Measurements from ENCODE around the gene DGKG.

The DGKG gene

DNA sequence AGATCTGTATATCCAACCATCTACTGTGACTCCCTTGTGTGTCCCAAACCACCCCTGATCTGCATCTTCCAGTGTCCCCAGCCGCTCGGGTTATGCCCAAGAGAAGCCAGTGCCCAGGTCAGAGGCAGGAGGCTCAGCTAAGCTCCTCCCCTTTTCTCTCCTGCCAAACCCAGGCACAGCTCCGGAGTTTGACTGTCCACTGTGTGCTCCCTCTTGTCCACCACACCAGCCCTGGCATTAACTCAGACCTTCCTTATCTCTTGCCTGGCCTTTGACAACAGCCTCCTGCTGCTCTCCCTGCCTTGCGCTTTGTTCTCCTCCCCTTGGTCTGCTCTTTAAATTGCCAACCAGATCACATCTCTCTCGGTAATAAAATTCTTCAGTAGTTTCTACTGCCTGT lies 39.3 kb downstream of the DGKG start:
- ChIA-PET CTCF (no interaction called here), POLR2A (no interaction called here)
- TF ChIP-seq SP1 (IDR thresholded peaks at IDR 0.05): no peak
- no peak for TF ChIP-seq NFRKB (IDR thresholded peaks at IDR 0.05)
- TF ChIP-seq BHLHE40 (IDR thresholded peaks at IDR 0.05; ENCODE audit: borderline replicate concordance): no peak
- TF ChIP-seq ELF4 (IDR thresholded peaks at IDR 0.05): no peak
- no peak for TF ChIP-seq TARDBP (IDR thresholded peaks at IDR 0.05)
- no peak for TF ChIP-seq FOXA1 (IDR thresholded peaks at IDR 0.05)
- no peak for TF ChIP-seq LEF1 (IDR thresholded peaks at IDR 0.05; ENCODE audit: borderline replicate concordance)
- TF ChIP-seq, protein P1, sequence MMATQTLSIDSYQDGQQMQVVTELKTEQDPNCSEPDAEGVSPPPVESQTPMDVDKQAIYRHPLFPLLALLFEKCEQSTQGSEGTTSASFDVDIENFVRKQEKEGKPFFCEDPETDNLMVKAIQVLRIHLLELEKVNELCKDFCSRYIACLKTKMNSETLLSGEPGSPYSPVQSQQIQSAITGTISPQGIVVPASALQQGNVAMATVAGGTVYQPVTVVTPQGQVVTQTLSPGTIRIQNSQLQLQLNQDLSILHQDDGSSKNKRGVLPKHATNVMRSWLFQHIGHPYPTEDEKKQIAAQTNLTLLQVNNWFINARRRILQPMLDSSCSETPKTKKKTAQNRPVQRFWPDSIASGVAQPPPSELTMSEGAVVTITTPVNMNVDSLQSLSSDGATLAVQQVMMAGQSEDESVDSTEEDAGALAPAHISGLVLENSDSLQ (IDR thresholded peaks at IDR 0.05): no peak
- TF ChIP-seq FOXK2 (IDR thresholded peaks at IDR 0.05): no peak
- TF ChIP-seq ZNF384 (IDR thresholded peaks at IDR 0.05): no peak
- no peak for TF ChIP-seq SUZ12 (IDR thresholded peaks at IDR 0.05)
- TF ChIP-seq ARNT (IDR thresholded peaks at IDR 0.05): no peak
- no peak for DNase-seq (ENCODE audit: extremely low spot score)

DNA sequence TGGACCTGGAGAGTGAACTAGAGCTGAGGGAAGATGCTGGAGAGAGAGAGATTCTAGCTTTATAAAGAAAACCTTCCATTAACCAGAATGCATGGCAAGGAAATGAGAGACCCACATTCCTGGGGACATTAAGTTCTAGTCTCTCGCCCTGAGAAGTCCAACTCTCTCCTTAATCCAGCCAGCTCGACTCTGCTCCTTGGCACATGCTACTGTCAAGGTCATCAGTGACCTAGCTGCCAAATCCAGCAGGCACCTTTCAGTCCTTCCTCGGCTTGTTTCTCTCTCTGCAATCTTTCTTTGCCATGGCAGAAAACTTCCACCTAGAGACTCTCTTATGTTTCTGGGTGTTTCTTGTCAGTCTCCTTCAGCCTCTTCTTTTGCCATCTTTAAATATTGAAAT lies 40.3 kb downstream of the DGKG start:
- CTCF ChIA-PET: no interaction called here
- POLR2A ChIA-PET: no interaction called here

DNA sequence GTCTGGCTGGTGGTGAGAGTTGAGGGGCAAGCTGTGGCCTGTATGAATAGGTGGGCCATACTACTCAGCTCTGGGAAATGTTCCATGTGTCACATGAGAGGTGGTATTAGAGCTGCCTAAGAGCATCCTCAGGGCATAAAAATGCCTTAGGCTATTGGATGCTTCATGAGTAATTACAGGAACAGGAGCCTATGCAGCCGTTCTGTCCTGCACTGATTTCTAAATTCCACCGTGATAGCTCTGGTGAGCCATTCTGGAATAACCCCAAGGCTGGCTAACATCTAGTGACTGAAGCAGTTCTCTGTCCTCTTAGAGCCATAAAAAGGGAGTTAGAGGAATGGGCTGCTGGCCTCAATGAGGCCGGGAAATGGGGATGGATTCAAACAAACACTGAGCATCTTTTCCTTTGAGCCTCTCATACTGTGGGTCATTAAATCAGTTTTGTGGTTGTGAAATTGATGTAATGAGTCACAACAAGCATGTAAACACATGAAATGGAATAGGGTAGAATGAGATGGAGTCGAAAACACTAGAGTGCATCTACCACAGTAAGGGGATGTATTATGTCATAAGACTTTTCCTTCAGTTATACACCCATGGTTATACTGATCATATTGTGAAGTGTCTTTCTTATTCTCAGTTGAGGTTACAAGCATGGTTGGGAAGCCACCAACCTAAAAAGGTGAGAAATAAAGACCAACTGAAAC lies 41.0 kb downstream of the DGKG start:
- CTCF ChIA-PET: no interaction called here
- no peak for TF ChIP-seq ARNT (IDR thresholded peaks at IDR 0.05)
- no peak for TF ChIP-seq FOXM1 (IDR thresholded peaks at IDR 0.05; ENCODE audit: borderline replicate concordance)
- no peak for TF ChIP-seq FOXA1 (IDR thresholded peaks at IDR 0.05)
- no peak for TF ChIP-seq SUZ12 (IDR thresholded peaks at IDR 0.05)
- TF ChIP-seq ELF4 (IDR thresholded peaks at IDR 0.05): no peak
- no peak for TF ChIP-seq LEF1 (IDR thresholded peaks at IDR 0.05; ENCODE audit: borderline replicate concordance)
- no peak for TF ChIP-seq NFRKB (IDR thresholded peaks at IDR 0.05)
- TF ChIP-seq BHLHE40 (IDR thresholded peaks at IDR 0.05; ENCODE audit: borderline replicate concordance): no peak
- TF ChIP-seq L3MBTL2 (conservative IDR thresholded peaks at IDR 0.05): no peak
- POLR2A ChIA-PET: no interaction called here
- DNase-seq (ENCODE audit: extremely low spot score): no peak

More for the DNA sequence above, 40.3 kb downstream of the DGKG start:
- no peak for DNase-seq (ENCODE audit: extremely low spot score)
- TF ChIP-seq, protein P1 (IDR thresholded peaks at IDR 0.05): no peak
- no peak for TF ChIP-seq SP1 (IDR thresholded peaks at IDR 0.05)

DNA sequence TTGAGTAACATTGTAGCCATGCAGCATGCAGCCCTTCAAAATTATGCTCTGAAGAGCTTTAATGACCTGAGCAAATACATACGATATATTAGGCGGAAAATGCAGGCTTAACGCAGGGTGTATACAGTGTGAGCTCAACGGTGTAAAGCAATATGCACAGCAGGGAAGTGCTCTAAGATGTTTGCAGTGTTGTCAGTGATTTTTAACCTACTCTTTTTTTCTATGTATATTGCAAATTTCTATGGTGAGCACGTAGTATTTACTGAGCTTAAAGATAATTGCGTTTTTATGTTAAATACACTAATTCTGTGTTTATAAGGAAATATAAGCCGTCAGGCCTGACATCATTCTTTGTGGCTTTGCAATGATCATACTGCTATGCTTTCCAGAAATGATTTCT lies 42.1 kb downstream of the DGKG start:
- POLR2A ChIA-PET: no interaction called here
- CTCF ChIA-PET: no interaction called here
- TF ChIP-seq LEF1 (IDR thresholded peaks at IDR 0.05; ENCODE audit: borderline replicate concordance) (no peak), ARNT (IDR thresholded peaks at IDR 0.05) (no peak), ELF4 (IDR thresholded peaks at IDR 0.05) (no peak), ZNF384 (IDR thresholded peaks at IDR 0.05) (no peak), SP1 (IDR thresholded peaks at IDR 0.05) (no peak), TARDBP (IDR thresholded peaks at IDR 0.05) (no peak), FOXA1 (IDR thresholded peaks at IDR 0.05) (no peak), CTBP1 (IDR thresholded peaks at IDR 0.05; ENCODE audit: borderline replicate concordance) (no peak), FOXK2 (IDR thresholded peaks at IDR 0.05) (no peak), BHLHE40 (IDR thresholded peaks at IDR 0.05; ENCODE audit: borderline replicate concordance) (no peak), SUZ12 (IDR thresholded peaks at IDR 0.05) (no peak), FOXM1 (IDR thresholded peaks at IDR 0.05; ENCODE audit: borderline replicate concordance) (no peak)
- TF ChIP-seq, protein P1 (IDR thresholded peaks at IDR 0.05): no peak
- no peak for DNase-seq (ENCODE audit: extremely low spot score)

DNA sequence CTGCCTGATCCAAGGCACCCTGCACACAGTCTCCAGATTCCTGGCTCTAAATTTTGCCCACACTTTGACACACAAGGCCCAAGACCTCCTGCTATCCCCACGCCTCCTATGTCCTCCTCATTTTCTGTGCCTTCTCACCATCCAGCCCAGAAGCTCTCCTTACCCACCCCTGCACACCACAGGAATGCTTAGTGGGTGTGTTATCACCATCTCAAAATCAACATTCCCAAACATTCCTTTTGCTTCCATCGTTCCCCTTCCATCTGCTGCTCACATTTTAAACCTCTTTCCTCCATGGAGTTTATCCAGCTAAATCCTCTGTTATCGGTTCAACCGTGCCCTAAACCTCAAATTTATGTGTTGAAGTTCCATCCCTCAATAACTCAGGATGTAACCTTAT lies 43.9 kb downstream of the DGKG start:
- no peak for TF ChIP-seq TARDBP (IDR thresholded peaks at IDR 0.05)
- TF ChIP-seq LEF1 (IDR thresholded peaks at IDR 0.05; ENCODE audit: borderline replicate concordance): no peak
- TF ChIP-seq ZNF384 (IDR thresholded peaks at IDR 0.05): no peak
- TF ChIP-seq NFRKB (IDR thresholded peaks at IDR 0.05): no peak
- no peak for TF ChIP-seq SUZ12 (IDR thresholded peaks at IDR 0.05)
- TF ChIP-seq, protein P1 (IDR thresholded peaks at IDR 0.05): no peak
- no peak for TF ChIP-seq ARNT (IDR thresholded peaks at IDR 0.05)
- no peak for TF ChIP-seq FOXA1 (IDR thresholded peaks at IDR 0.05)
- ChIA-PET POLR2A (no interaction called here), CTCF (no interaction called here)
- DNase-seq (ENCODE audit: extremely low spot score): no peak

DNA sequence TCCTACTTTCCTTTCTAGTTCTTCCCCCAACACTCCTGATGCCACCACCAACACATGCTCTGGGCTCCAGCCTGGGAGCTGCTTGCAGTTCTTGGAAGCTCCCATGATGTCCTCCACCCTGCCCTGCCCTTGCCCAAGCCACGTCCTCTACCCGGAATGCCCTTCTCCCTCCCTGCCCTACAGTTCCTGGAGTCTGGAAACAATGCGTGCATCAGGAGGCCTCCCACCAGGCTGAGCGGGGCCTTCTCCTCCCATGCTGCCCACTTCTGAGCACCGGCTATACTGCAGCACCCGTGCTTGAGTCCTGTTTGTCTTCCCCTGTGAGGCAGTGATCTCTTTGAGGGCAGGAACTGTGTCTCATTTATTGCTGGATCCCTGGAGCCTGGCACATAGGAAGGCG lies 44.6 kb downstream of the DGKG start:
- no peak for TF ChIP-seq FOXM1 (IDR thresholded peaks at IDR 0.05; ENCODE audit: borderline replicate concordance)
- TF ChIP-seq ELF4 (IDR thresholded peaks at IDR 0.05): no peak
- no peak for TF ChIP-seq FOXK2 (IDR thresholded peaks at IDR 0.05)
- no peak for TF ChIP-seq HDGF (IDR thresholded peaks at IDR 0.05; ENCODE audit: borderline replicate concordance)
- TF ChIP-seq SUZ12 (IDR thresholded peaks at IDR 0.05): no peak
- ChIA-PET CTCF (no interaction called here), POLR2A (no interaction called here)
- DNase-seq (ENCODE audit: extremely low spot score): no peak
